EL (cell line): ENCODE results near the gene TOP2B.

Experiments
- DNase-seq: peaks from one replicate; pipeline ENCODE4 v3.0.0-alpha.2; 2016

TOP2B gene

GRCh38 chr3:25580534-25580933 is 84.2 kb downstream of the TOP2B start:
- no peak for DNase-seq

- DNase-seq: no peak
These were observed 86.6 kb downstream of the TOP2B start for GRCh38 chr3:25578059-25578458.

- DNase-seq: no peak
These were observed 87.8 kb downstream of the TOP2B start for GRCh38 chr3:25576831-25577454.

DNA sequence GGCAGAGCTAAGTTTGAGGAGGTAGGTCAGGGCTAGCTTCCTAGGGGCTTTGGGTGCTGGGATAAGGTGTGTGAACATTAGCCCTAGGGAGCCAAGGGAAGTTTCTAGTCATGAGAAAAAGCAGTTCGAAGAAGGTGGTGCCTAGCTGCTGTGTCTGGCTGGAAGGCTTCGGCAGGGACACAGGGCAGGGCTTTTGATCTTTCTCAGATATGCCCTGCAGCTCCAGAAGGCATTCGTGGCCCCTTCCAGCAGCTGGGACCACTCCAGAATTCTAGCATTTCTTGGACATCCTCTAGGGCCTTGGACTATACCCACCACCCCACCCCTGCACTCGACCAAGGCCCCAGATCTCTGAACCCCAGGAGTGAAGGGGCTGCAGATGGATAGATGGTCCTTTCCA is 88.6 kb downstream of the TOP2B start:
- DNase-seq: no peak

DNA sequence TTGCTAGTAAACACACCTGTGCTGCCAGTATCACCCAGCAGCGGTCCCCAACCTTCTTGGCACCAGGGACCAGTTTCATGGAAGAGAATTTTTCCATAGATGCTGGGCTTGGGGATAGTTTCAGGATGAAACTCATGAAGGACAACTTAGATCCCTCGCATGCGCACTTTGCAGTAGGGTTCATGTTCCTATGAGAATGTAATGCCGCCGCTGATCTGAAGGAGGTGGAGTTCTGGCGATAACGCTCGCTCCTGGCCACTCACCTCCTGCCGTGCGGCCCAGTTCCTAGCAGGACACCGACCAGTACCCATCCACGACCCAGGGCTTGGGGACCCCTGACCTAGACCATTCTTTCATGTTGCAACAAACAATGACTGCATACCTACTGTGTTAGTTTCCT is 89.7 kb downstream of the TOP2B start:
- no peak for DNase-seq

DNA sequence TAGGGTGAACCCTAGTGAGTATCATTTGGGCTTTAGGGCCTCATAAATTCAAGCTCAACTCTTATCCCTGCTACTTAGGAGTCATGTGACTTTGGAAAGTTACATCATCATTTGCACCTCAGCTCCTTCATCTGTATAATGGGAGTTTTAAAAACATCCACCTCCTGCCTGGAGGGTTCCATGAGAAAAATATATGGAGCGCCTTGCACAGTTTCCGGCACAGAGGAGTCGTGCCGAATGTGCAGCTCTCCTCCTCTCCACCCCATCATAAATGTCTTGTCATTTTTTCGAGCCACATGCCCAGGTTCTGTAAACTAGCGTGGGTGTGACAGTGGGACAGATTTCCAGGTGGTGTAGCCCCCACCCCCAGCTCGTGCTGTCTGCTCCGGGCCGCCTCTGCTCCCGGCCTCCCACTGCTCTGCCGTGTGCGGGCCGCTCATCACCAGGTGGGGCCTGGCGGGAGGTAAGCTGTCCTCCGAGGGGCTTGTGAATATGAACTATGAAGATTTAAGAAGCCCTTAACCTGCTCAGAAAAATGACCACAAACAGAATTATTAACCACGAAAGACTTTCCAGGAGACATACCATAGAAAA is 90.4 kb downstream of the TOP2B start:
- DNase-seq: no peak

DNA sequence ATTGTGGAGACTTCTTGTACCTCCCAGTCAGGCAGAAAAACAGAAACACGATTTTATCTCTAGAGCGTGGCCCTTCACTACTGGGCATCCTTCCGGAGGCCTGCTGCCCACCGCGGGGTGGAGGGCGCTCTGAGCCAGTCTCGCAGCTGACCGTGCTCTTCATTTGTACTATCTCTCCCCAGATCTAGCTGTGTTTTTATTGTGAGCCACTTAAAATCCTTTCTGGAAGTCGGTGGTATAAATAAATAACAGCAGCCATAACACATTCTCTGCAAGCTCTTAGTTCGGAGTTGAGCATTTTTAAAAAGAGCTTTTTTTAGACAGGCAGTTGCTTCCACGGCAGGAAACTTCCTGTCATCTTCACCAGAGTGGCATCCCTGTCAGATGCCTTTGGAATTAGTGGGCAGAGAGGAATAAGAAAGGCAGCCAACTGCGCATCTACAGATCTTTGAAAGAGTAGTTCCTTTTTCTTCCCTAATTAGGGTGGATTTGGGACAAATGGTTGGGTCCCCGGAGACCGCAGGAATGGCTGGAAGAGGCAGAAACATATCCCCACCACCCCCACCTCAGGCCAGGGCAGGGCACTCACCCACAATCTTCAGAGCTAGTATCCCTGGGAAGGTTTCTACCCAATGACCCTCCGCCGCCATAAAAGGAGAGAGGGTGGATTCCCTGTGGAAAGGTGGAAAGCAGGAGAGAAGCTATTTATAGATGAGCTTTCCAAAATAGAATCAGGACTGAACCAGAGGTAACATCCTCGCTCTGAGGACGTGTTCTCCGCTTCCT is 91.1 kb downstream of the TOP2B start:
- peak; percentile 93 for DNase-seq

DNA sequence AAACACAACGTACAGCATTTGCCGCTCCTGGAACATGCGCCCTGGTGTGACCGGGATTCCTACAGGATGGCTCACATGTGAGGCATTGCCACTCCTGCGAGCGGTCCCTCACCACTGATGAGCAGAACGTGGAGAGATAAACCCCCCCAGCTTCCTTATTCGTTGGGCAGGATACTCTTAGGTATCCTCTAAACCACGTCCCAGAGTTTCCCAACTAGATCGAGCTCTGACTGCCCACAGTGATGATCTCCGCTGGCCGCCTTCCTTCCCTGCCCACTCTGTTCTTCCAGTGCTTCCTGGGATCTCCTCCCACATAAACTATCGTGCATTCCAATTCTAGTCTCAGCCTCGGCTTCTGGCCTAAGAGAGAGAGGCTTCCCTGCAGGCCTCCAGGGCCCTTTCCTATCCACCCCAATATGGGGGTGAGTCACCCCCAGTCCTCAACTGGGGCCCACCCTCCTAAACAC is 91.8 kb downstream of the TOP2B start:
- DNase-seq: peak; percentile 89

- peak; percentile 44 for DNase-seq
These were observed 92.4 kb downstream of the TOP2B start for GRCh38 chr3:25572336-25572735.

DNA sequence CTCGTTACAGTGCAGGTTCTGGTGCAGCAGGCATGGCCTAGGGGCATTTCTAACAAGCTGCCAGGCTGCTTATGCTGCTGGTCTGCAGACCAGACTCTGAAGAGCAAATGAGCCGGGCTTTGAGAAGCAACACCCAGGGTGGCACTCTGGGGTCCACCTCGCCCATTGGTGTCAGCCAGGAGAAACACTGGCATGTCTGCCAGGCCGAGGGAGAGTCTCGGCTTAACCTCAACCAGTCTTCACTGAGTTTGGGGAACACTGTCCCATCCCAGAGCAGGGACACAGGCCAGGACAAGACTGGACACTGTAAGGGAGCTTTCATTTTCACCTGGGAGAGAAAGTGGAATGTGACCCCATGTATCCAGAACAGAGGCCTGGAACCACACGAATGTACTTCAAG is 93.4 kb downstream of the TOP2B start:
- no peak for DNase-seq

DNA sequence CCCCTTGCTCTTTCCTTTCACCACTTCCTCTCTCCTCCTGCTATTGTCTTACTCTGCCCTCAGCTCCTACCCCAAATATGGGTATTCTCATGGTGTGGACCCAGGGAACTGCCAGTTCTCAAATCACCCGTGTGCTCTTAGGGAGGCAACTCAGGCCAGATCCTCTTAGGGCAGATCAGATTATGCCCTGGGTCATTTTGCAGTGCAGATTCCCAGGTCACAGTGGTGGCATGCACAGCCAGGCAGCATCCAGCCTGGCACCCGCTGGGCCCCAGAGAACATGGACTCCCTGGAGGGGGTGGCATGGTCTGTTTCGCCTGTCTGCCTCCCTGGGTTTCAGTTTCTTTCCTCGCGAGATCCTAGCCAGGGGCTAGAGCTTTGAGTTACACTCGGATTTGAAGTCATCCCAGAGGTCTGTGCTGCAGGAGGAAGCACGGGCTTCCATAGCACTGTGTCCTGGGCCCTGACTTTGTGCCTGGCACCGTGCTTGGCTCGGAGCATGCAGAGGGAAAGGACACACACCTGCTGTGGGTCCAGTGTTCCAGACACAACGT is 96.1 kb downstream of the TOP2B start:
- DNase-seq: no peak

GRCh38 chr3:25567806-25568524 is 96.7 kb downstream of the TOP2B start:
- no peak for DNase-seq

DNA sequence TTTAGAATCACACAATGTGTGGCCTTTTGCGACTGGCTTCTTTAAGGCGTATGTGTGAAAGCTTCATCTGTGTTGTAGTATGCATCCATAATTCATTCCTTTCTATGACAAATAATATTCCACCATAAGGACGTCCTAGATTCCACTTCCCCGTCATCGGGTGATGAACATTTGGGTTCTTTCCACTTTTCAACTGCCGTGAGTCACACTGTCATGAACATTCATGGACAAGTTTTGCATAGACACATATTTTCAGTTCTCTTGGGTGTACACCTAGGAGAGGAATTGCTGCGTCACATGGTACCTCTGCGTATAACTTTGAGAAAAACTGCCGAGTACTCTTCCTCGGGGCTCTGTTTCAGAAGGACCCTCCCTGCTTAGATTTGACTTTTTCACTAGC is 97.3 kb downstream of the TOP2B start:
- no peak for DNase-seq

- DNase-seq: no peak
These were observed 98.3 kb downstream of the TOP2B start for GRCh38 chr3:25566358-25566920.

- DNase-seq: no peak
These were observed 98.9 kb downstream of the TOP2B start for GRCh38 chr3:25565807-25566206.

DNA sequence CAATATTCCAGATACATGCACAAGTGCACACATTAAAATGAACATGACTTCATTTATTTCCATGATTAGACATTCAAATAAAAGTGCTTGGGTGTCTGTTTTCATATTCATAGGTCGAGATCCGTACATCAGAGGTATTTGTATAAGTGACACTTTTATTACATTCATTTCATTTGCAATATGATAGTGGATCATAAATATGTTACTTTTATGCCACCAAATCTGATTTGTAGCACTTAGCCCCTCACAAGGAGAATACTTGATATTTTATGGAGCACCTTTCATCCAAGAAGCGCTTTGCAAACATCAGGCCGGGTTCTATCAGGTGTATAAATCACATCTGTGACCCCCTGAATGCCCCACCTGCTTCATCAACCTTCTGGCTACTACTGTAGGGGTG is 100.6 kb downstream of the TOP2B start:
- no peak for DNase-seq

DNA sequence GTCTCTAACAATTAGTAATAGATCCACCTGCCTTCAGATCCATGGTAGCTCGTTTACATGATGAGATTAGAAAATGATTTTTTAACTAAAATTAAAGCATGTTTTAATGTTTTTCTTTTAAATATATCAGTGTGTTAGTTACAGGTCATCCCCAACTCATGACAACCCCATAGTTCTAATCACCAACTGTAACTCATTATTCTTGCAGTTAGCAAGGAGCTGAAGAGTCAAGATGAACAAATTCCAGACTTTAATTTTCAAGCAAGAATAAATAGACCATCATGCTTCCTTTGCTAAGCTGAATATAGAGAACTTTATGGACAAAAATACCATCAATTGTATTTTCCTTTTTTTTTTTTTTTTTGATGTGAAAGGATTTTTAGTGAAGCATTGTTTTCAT is 101.1 kb downstream of the TOP2B start:
- peak; percentile 22 for DNase-seq

DNA sequence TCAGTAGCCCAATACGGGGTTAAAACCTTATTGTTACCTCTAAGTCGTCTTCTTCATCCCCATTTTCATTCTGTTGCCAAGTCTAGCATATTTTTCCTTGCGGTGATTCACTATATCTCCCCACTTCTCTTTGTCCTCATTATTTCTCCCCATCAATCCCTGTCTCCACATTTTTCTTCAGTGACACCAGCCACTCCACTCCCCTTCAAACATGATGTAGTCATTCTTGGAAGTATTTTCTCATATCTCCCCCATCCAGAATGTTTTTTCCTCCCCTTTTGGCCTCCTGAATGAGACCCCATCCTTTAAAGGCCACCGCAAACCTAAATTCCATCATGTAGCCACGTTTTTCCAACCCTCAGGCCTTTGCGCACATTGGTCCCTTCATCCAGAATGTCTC is 105.9 kb downstream of the TOP2B start:
- peak; percentile 38 for DNase-seq

- DNase-seq: no peak
These were observed 106.6 kb downstream of the TOP2B start for GRCh38 chr3:25558121-25558520.

- DNase-seq: no peak
These were observed 107.0 kb downstream of the TOP2B start for GRCh38 chr3:25557694-25558093.

GRCh38 chr3:25556447-25556846 is 108.3 kb downstream of the TOP2B start:
- DNase-seq: no peak

GRCh38 chr3:25555695-25556437 is 108.8 kb downstream of the TOP2B start:
- no peak for DNase-seq
